ENCODE data around the gene LRPPRC.

Gene LRPPRC

GRCh38 chr2:43906448-43907109, 89.2 kb downstream of the LRPPRC start:
- DNase-seq: no peak

GRCh38 chr2:43905871-43906270, 89.9 kb downstream of the LRPPRC start:
- no peak for DNase-seq

- DNase-seq: peak in 1 of 5 donors; percentile 13
Observed at GRCh38 chr2:43905371-43905803, 90.4 kb downstream of the LRPPRC start.

- DNase-seq: no peak
Observed at GRCh38 chr2:43899589-43899988, 96.2 kb downstream of the LRPPRC start.

- DNase-seq: no peak
Observed at GRCh38 chr2:43898838-43899346, 96.9 kb downstream of the LRPPRC start.

- no peak for DNase-seq
Observed at GRCh38 chr2:43898134-43898837, 97.5 kb downstream of the LRPPRC start.

- no peak for DNase-seq
Observed at GRCh38 chr2:43897492-43897891, 98.3 kb downstream of the LRPPRC start.

GRCh38 chr2:43896906-43897305, 98.9 kb downstream of the LRPPRC start:
- no peak for DNase-seq

GRCh38 chr2:43894743-43895142, 101.0 kb downstream of the LRPPRC start:
- no peak for DNase-seq

- no peak for DNase-seq
Observed at GRCh38 chr2:43890855-43891254, 104.9 kb downstream of the LRPPRC start.

GRCh38 chr2:43889416-43889815, 106.4 kb downstream of the LRPPRC start:
- DNase-seq: no peak

- no peak for DNase-seq
Observed at GRCh38 chr2:43887176-43887575, 108.6 kb downstream of the LRPPRC start.

- no peak for DNase-seq
Observed at GRCh38 chr2:43885132-43885632, 110.6 kb downstream of the LRPPRC start.

GRCh38 chr2:43884689-43885088, 111.1 kb downstream of the LRPPRC start:
- DNase-seq: no peak

- DNase-seq: no peak
Observed at GRCh38 chr2:43882312-43882711, 113.5 kb downstream of the LRPPRC start.

- DNase-seq: no peak
Observed at GRCh38 chr2:43880952-43881351, 114.8 kb downstream of the LRPPRC start.

- no peak for DNase-seq
Observed at GRCh38 chr2:43880471-43880870, 115.3 kb downstream of the LRPPRC start.

- DNase-seq: no peak
Observed at GRCh38 chr2:43879261-43879660, 116.5 kb downstream of the LRPPRC start.

GRCh38 chr2:43877782-43878464, 117.9 kb downstream of the LRPPRC start:
- peak; percentile 21 to 57 (median 24) for DNase-seq

GRCh38 chr2:43874776-43875451, 120.9 kb downstream of the LRPPRC start:
- no peak for DNase-seq

- no peak for DNase-seq
Observed at GRCh38 chr2:43872151-43872550, 123.6 kb downstream of the LRPPRC start.

- no peak for DNase-seq
Observed at GRCh38 chr2:43855292-43855691, 140.5 kb downstream of the LRPPRC start.

GRCh38 chr2:43854671-43855070, 141.1 kb downstream of the LRPPRC start:
- DNase-seq: no peak

Measured in T-helper 1 cell (primary cell).